GM12801 (cell line): ENCODE data around the gene CLEC10A.

ENCODE experiments used
- TF ChIP-seq, protein P1 (sequence below): IDR thresholded peaks from one replicate; pipeline ENCODE4 v1.5.1; 2011; ENCODE audit warnings: control low read depth; ENCODE audit not compliant: insufficient read length; ENCODE audit errors: extremely low read depth

CLEC10A gene

DNA sequence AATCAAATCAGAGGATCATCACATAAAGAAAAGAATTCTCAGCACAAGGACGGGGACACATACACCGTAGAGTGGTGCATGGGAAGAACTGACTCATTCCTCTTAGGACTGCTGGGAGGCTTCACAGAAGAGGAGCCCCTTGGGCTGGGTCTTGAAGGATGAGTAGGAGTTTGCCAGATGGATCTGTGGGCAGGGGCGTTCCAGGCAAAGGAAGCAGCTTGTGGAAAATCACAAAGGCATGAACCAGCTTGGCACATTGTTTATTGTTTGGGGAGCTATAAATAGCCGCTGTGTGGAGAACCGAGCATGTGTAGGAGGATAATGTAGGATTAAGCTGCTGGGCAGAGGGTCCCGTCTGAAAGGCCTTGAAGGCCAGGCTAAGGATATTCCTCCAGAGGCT is 31.1 kb downstream of the CLEC10A start:
- TF ChIP-seq, protein P1, sequence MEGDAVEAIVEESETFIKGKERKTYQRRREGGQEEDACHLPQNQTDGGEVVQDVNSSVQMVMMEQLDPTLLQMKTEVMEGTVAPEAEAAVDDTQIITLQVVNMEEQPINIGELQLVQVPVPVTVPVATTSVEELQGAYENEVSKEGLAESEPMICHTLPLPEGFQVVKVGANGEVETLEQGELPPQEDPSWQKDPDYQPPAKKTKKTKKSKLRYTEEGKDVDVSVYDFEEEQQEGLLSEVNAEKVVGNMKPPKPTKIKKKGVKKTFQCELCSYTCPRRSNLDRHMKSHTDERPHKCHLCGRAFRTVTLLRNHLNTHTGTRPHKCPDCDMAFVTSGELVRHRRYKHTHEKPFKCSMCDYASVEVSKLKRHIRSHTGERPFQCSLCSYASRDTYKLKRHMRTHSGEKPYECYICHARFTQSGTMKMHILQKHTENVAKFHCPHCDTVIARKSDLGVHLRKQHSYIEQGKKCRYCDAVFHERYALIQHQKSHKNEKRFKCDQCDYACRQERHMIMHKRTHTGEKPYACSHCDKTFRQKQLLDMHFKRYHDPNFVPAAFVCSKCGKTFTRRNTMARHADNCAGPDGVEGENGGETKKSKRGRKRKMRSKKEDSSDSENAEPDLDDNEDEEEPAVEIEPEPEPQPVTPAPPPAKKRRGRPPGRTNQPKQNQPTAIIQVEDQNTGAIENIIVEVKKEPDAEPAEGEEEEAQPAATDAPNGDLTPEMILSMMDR: no peak

DNA sequence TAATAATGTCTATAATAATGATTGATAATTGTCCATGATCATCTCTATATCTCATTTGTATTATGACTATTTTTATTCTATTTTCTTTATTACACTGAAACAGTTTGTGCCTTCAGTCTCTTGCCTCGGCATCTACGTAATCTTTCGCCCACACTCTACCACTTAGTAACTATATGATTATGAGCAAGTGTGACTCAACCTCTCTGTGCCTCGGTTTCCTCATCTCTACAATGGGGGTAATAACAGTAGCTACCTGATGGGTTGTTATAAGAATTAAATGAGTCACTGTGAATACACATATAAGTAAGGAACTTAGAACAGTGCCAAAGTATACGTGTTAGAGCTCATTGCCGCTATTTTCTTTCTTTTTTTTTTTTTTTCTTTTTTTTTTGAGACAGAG is 32.5 kb downstream of the CLEC10A start:
- TF ChIP-seq, protein P1: no peak

GRCh38 chr17:7046127-7046724 is 33.8 kb downstream of the CLEC10A start:
- TF ChIP-seq, protein P1: no peak

DNA sequence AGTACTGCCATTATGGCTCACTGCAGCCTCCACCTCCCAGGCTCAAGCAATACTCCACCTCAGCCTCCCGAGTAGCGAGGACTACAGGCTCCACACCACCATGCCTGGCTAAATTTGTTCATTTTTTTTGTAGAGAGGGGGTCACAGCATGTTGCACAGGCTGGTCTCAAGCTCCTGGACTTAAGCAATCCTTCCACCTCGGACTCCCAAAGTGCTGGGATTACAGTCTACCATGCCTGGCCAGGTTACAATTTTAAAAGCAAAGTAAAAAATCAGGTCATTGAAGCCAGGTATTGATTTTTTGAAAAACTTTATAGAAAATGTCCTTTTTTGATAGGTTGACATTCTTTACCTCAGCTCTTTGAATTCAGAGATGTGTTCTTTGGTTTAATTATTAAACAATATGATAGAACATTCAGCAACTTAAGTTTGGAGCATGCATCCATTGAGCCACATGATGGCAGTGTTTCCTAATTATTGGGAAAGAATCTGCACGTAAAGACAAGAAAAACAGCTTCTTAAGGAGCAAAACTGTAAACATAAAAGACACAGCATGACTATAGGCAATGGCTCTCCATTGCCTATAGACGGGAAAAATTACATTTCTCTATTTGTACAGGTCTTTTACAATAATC is 34.4 kb downstream of the CLEC10A start:
- TF ChIP-seq, protein P1: no peak

- TF ChIP-seq, protein P1: no peak
Measured at GRCh38 chr17:7043497-7044198, 36.4 kb downstream of the CLEC10A start, which contains the start of gene SLC16A11. Gene SLC16A11, minus strand, starts transcription at chr17:7044092. Its CDS starts 579 bp downstream, at chr17:7043513.

GRCh38 chr17:7043182-7043496 is 36.9 kb downstream of the CLEC10A start:
- TF ChIP-seq, protein P1: no peak

DNA sequence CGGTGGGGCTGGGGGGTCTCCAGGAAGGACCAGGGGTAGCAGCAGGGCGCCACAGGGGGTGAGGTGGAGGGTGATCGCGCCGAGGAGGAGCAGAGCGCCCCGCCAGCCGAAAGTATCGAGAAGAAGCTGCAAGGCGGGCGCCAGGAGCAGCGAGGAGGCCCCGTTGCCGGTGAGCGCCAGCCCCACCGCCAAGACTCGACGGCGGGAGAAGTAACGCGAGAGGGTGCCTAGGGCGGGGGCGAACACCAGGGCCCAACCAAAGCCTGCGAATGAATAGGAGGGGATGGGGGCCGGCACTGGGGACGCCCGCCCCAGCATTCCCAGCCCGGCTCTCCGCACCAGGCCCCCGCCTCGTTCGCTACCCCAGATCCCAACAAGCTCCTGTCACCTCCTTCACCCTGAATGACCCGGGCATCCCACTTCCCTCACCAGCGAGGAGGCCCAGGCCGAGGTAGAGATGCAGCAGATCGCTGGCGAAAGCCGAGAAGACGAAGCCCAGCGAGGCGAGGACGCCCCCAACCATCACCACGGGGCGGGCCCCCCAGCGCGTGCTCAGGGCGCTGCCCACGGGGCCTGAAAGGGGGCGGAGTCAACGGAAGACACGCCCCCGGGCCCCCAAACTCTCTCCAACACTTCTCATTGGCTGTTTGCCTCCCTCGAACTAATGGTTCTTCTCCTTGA is 37.4 kb downstream of the CLEC10A start:
- TF ChIP-seq, protein P1: no peak
